HG03175 (cell line): ENCODE results near the gene TINCR.

Source experiments
- ATAC-seq: cut with Tn5 transposase; IDR thresholded peaks from one replicate; pipeline ENCODE4 v1.9.1; 2021; ENCODE audit warnings: mild to moderate bottlenecking, moderate library complexity; ENCODE audit not compliant: unreplicated experiment

Gene TINCR

DNA sequence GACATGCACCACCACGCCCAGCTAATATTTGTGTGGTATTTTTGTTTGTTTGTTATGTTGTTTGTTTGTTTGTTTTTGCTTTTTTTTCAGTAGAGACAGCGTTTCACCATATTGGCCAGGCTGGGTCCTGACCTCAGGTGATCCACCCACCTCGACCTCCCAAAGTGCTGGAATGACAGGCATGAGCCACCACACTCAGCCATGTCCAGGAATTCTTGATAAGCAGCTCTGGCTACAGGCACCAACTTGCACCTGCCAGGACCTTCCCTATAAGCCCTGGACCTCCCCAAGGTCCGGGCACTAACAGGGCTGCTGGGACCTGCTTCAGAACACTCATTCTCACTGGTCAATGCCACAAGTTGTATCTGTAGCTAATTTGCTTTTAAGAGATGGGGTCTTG is 48.7 kb downstream of the TINCR start:
- no peak for ATAC-seq

GRCh38 chr19:5515737-5516136 is 52.0 kb downstream of the TINCR start:
- no peak for ATAC-seq

DNA sequence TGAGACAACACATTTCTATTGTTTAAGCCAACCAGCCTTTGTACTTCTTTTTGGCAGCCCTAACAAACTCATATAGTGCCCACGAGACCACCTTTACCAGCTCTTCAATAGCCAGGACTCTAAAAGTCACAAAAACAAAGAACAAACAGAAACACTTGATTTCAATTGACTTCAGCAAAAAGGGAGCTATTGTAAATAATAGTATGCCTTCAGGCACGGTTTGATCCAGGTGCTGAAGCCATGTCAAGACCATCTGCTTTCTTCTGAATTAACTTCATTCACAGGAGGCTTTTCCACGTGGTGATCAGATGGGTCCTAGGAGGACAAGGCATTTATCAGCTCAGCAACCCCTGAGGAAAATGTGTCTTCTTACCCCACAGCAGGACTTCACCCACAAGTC is 53.8 kb downstream of the TINCR start:
- ATAC-seq, result no peak

DNA sequence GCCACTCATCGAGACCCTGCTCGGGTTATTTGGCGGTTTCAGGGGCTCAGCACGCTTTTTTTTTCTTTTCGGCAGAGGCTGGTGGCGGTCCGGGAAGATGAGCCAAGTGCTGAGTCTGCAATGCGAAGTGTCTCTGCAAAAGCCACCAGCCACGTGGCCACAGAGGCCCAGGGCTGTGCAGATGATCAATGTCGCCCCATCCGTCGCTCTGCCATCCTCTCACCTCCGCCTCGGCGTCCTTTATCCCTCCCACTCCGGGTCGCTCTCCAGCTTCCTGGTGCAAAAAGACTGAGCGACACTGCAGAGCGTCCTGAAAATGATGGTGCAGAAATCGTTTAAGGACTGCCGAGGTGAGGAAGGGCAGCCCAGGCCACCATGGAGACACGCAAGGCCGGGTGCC is 55.0 kb downstream of the TINCR start:
- ATAC-seq, result no peak
